Measurements from ENCODE around the gene TMSB4X.
"Not testable (repeated sequence)": the region's sequence is repeated elsewhere in the genome, so short reads cannot be mapped to it uniquely, and the experiment has no call there.

The TMSB4X gene

GRCh38 chrX:12997906-12998687 lies 23.2 kb downstream of the TMSB4X start:
- DNase-seq (ENCODE audit: low spot score), result no peak

GRCh38 chrX:12999422-12999821 lies 24.5 kb downstream of the TMSB4X start:
- DNase-seq (ENCODE audit: low spot score), result peak; percentile 63

GRCh38 chrX:13000301-13000811 lies 25.4 kb downstream of the TMSB4X start:
- peak; percentile 68 for DNase-seq (ENCODE audit: low spot score)

- no peak for DNase-seq (ENCODE audit: low spot score)
These were observed 26.2 kb downstream of the TMSB4X start for GRCh38 chrX:13001097-13001496.

GRCh38 chrX:13001961-13002671 lies 27.2 kb downstream of the TMSB4X start:
- DNase-seq (ENCODE audit: low spot score), result no peak

- DNase-seq (ENCODE audit: low spot score), result peak; percentile 46
These were observed 31.0 kb downstream of the TMSB4X start for GRCh38 chrX:13005661-13006473.

- no peak for DNase-seq (ENCODE audit: low spot score)
These were observed 32.7 kb downstream of the TMSB4X start for GRCh38 chrX:13007519-13008188.

- no peak for DNase-seq (ENCODE audit: low spot score)
These were observed 33.3 kb downstream of the TMSB4X start for GRCh38 chrX:13008189-13008533.

GRCh38 chrX:13008851-13009250 lies 33.9 kb downstream of the TMSB4X start:
- no peak for DNase-seq (ENCODE audit: low spot score)

- DNase-seq (ENCODE audit: low spot score), result no peak
These were observed 34.4 kb downstream of the TMSB4X start for GRCh38 chrX:13009273-13009672.

GRCh38 chrX:13009844-13010243 lies 34.9 kb downstream of the TMSB4X start:
- no peak for DNase-seq (ENCODE audit: low spot score)

- no peak for DNase-seq (ENCODE audit: low spot score)
These were observed 35.6 kb downstream of the TMSB4X start for GRCh38 chrX:13010546-13010945.

- DNase-seq (ENCODE audit: low spot score), result peak; percentile 49
These were observed 38.6 kb downstream of the TMSB4X start for GRCh38 chrX:13013363-13014110.

- no peak for DNase-seq (ENCODE audit: low spot score)
These were observed 39.5 kb downstream of the TMSB4X start for GRCh38 chrX:13014111-13015096.

- DNase-seq (ENCODE audit: low spot score), result no peak
These were observed 40.8 kb downstream of the TMSB4X start for GRCh38 chrX:13015536-13016236.

GRCh38 chrX:13016731-13017130 lies 41.8 kb downstream of the TMSB4X start:
- not testable (repeated sequence) for DNase-seq (ENCODE audit: low spot score)

- no peak for DNase-seq (ENCODE audit: low spot score)
These were observed 48.0 kb downstream of the TMSB4X start for GRCh38 chrX:13022926-13023325.

- DNase-seq (ENCODE audit: low spot score), result no peak
These were observed 48.7 kb downstream of the TMSB4X start for GRCh38 chrX:13023567-13023966.

- DNase-seq (ENCODE audit: low spot score), result no peak
These were observed 49.1 kb downstream of the TMSB4X start for GRCh38 chrX:13023979-13024378.
